GM10847 (cell line): ENCODE results near the gene CCNK.

Experiments used
- POLR2A ChIP-seq: IDR thresholded peaks from 2 replicates; pipeline ENCODE4 v1.6.1; 2011; ENCODE audit not compliant: insufficient read length; ENCODE audit errors: extremely low read depth

The CCNK gene

DNA sequence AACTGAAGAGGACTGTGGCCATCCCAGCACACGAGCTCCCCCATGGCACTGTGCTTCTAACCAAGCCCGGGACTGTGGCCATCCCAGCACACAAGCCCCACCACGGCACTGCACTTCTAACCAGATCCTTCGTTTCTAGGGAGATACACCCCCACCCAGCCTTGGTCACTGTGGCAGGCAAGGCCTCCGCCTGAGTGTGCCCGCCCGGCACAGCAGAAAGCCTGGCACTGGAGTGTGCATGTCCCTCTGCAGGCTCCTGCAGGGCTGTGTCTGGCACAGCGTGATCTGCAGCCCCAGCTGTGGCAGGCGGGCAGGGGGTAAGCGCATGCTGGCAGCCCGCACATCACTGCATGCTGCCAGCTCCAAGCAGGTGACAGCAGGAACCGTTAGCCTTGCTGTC lies 73.0 kb downstream of the CCNK start:
- TF ChIP-seq POLR2A: no peak

DNA sequence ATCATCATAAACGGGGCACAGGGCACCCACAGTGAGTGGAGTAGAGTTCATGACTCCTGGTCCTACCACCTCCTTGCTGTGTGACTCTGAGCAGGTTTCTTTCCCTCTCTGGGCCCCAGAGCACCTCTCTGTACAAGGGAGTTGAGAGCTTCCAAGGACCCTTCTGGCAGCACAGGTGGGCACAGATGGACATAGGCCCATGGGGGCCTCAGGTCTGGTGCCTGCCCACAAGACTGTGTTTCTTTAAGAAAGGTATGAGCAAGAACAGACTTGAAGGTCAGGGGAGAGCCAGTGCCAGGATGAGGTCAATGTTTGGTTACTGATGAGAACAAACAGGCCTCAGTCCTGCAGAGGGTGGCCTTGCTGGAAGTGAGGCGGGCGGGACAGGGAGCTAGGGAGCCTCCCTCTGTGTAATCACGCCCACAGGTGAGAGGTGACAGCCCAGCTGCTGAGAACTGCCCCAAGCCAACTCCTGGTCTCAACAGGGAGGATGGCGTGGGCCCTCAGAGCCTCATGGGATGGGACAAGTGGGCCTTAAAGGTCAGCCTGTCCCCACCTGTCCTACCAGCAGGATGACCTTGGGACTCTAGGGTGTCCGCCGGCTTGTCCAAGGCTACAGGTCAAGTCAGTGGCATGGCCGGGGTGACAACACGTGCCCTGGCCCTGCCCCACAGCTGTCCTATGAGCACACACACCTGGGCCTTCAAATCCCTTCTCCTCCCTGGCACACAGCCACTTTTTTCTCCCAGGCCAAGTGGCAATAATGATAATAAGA lies 73.7 kb downstream of the CCNK start:
- no peak for TF ChIP-seq POLR2A

DNA sequence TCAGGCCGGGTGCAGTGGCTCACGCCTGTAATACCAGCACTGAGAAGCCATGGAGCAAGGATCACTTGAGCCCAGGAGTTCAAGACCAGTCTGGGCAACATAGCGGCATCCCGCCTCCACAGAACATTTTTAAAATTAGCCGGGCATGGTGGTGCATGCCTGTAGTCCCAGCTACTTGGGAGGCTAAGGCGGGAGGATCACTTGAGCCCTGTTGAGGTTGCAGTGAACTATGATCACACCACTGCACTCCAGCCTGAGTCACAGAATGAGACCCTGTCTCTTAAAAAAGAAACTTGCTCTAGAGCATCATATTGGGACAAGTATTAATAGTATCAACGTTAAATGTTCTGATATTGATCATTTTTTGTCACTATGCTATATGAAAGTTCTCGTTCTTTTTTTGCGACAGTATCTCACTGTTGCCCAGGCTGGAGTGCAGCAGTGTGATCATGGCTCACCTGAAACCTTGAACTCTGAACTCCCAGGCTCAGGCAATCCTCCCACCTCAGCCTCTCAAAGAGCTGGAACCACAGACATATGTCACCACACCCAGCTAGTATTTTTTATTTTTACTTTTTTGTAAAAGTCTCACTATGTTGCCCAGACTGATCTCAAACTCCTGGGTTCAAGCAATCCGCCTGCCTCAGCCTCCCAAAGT lies 75.1 kb downstream of the CCNK start:
- no peak for TF ChIP-seq POLR2A

DNA sequence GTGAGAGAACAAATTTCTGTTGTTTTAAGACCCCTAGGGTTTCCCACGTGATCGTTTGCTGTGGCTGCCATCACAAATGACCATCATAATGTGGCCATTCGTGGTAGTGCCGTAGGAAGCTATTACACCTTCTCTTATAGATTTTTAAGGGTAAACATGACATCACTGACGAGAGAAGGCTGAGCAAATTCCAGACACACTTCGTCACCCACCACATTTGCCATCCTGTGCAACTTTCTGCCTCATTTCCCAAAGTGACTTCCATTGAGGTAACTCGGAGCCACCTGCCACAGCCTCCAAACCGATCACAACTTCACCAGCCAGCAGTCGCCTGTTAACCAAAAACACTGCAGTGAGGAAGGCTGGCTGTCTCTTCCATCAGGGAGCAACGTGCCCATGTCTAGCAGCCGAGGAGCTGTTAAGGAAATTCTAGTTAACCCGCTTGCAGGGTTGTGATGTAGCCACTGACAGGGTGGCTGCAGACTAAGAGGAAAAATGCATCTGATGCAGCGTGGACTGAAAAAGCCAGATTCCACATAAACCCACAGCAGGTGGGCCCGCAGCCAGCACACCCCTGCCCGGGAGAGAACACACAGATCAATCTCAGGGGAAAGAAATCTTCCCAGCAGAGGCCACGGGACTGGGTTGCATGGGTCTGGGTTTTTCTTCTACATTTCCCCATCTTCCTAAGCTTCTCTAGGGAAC lies 78.2 kb downstream of the CCNK start:
- no peak for TF ChIP-seq POLR2A

DNA sequence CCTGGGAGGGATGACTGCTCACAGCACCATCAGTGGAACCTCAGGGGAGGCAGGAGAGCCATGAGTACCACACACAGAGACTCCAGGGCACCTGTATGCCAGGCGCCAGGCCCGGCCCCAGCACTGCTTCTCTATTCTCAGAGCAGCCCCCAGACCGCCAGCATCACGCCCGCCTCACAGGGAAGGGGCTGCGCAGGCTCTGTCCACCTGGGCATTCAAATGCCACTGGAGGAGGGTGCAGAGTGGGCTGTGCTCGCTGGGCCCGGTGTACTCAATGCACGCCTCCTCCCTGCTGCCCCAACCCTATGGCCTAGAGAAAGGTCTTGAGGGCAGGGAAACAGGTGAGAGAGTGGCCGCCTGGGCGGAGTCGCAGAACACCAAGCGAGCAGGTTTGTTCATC lies 79.2 kb downstream of the CCNK start:
- no peak for TF ChIP-seq POLR2A

DNA sequence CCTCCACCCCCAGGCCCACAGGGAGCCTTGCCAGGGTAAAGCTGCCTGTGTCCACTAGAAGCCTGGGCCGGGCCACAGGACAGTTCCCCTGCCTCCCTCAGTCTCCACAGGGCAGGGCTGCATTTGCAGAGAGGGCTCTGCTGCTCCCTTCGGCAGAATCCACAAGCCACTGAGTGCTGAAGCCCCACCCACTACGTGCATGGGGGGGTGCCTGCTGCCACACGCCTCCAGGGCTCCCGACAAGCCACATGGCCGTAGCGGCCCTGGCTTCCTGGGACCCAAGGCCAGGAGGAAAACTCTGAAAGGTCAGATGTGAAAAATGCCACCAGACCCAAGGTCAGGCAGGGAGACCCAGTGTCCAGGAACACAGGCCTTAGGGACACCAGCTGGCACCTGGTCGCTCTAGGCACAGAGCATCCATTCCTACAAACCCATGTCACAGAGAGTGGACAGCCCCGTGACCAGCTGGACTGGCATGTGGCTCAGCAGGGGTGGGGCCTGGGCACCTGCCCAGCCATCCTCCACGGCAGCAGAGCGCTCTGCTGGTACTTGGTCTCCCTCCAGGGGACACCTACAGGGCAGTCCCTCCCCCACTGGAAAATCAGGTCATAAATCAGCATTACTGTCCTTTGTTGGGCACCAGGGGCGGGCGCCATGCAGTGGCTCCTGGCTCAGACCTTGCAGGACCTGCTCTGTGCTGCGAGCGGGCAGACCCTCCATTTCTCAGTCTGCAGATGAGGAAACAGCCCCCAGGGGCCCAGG lies 79.9 kb downstream of the CCNK start:
- no peak for TF ChIP-seq POLR2A

DNA sequence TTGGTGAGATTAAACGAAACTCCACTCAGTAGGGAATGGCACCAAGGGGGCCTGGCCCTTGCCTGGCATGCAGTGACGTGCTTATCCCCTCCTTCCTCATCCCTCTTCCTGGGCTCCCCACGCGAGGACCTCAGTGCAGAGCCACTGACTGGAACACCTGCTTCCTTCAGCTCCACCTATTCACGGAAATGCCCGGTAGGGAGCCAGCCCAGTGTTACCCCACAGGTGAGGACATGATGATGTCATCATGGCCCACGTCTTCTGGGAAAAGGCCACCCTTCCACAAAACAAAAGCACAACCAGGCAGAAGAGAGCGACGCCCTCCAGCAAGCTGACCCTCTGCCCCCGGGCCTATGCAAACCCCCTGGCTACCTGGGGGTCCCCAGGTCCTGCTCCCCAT lies 80.7 kb downstream of the CCNK start:
- TF ChIP-seq POLR2A: no peak
